Gastrocnemius medialis (tissue), 4 donors: ENCODE data around the gene CDH23. TPM values are rescaled to one million over a fixed set of nuclear protein-coding genes. Genes with fewer than 3 reads are reported as not detected.

Experiments used
- ATAC-seq, 2 donors: fragments of 150-250 bp; one replicate each; pipeline ENCODE4 v1.9.1; 2016
- DNase-seq, 2 donors: peaks; one replicate each; pipeline ENCODE4 v3.0.0-alpha.2; 2019
- H3K27ac ChIP-seq, 4 donors: fragments of 200-600 bp; sonication (generic); 1 replicate in 1 of 4; 2 replicates in 3 of 4; pipeline ENCODE4 v1.5.1; 2016 to 2018; ENCODE audit warnings: mild to moderate bottlenecking in 2 of 4, moderate library complexity in 1 of 4
- H3K27me3 ChIP-seq, 3 donors: fragments of 200-600 bp; sonication (generic) in 2 of 3; 1 replicate in 1 of 3; 2 replicates in 2 of 3; pipeline versions ENCODE4 v1.5.1 to v1.6.0; 2016 to 2019; ENCODE audit warnings: mild to moderate bottlenecking in 1 of 3, moderate library complexity in 1 of 3
- H3K36me3 ChIP-seq, 2 donors: fragments of 200-600 bp; sonication (generic) in 1 of 2; one replicate each; pipeline ENCODE4 v1.5.1; 2017 to 2018
- H3K4me1 ChIP-seq, 2 donors: fragments of 200-600 bp; sonication (generic) in 1 of 2; one replicate each; pipeline ENCODE4 v1.5.1; 2016 to 2017; ENCODE audit warnings: mild to moderate bottlenecking in 2 of 2
- H3K4me3 ChIP-seq, 4 donors: fragments of 200-600 bp; sonication (generic) in 3 of 4; 1 replicate in 1 of 4; 2 replicates in 3 of 4; pipeline ENCODE4 v1.5.1; 2016 to 2019; ENCODE audit warnings: mild to moderate bottlenecking in 2 of 4
- H3K9me3 ChIP-seq, 3 donors: fragments of 200-600 bp; sonication (generic) in 2 of 3; 1 replicate in 1 of 3; 2 replicates in 2 of 3; pipeline ENCODE4 v1.5.1; 2016 to 2019
- POLR2A ChIP-seq, 2 donors: fragments of 450-650 bp; IDR thresholded peaks; one replicate each; pipeline ENCODE4 v1.6.1; 2017; ENCODE audit warnings: antibody characterized with exemption in 2 of 2, mild to moderate bottlenecking in 2 of 2, moderate library complexity in 2 of 2
- in situ Hi-C, 4 donors: fragments of 200-750 bp; cut with MboI; loops; one replicate each; pipeline versions ENCODE4 v1.15.0 to v1.8.0; 2017; ENCODE audit warnings: low sequenced_read_pairs in 4 of 4
- intact Hi-C: fragments of 100-400 bp; cut with DNase I; formaldehyde crosslinking; loops from one replicate; pipeline ENCODE4 v1.15.1; 2023; ENCODE audit warnings: low total_unique reads
- total RNA-seq, 4 donors: library from RNA; depleted of rRNA; stranded (reverse); fragments of >200 nt; gene quantifications; one replicate each; pipeline versions ENCODE4 v1.1.0 to v1.2.3, GENCODE V29; 2016
- TF ChIP-seq, protein P1 (sequence below), 5 experiments: fragments of 450-650 bp in 3 of 5; fragments of 200-600 bp in 2 of 5; sonication (generic) in 2 of 5; IDR thresholded peaks in 4 of 5; conservative IDR thresholded peaks in 1 of 5; 1 replicate in 4 of 5; 2 replicates in 1 of 5; pipeline ENCODE4 v1.5.1; 2016 to 2019; ENCODE audit warnings: antibody characterized with exemption in 5 of 5, mild to moderate bottlenecking in 3 of 5, moderate library complexity in 3 of 5

Gene CDH23
- total RNA-seq, 4 donors from 2014 or later: 0.53 to 1.8 (median 1.2) TPM

DNA sequence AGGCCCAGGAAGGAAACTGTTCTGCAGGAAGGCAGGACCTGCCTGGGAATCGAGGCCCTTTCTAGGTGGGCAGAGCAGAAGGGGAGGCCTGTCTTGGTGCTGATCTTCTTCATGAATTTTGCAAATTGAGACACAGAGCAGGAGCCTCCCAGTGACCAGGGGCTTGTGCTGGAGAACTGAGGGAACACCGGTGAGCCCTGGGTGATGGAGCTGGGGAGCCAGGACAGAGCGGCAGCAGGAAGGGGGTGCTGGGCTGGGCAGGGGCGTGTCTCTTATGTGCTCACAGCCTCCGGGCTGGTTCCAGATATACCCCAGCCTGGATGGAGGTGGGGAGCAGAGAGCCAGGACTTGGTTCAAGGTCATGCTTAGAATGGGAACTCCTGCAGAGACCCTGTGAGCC is 182.9 kb downstream of the CDH23 start:
- Histone ChIP-seq H3K4me3 (no peak overlapping the region), H3K9me3 (no peaks in the 10 kb centered on the region), H3K4me1 (peaks cover 8 to 17% of the 10 kb centered on the region in 2 donors), H3K27ac (no peak overlapping the region), H3K27me3 (no peaks in the 10 kb centered on the region), H3K36me3 (no peaks in the 10 kb centered on the region)
- in situ Hi-C loops (loop anchor here in 1 of 4 donors (10.0 kb wide), 1 partner anchor 265 kb away; the partner anchor contains the start of gene SLC29A3), intact Hi-C loops (no loop called here)
- no peak for DNase-seq
- no peak for ATAC-seq
- no peak for TF ChIP-seq POLR2A (IDR thresholded peaks at IDR 0.05)
- TF ChIP-seq, protein P1, sequence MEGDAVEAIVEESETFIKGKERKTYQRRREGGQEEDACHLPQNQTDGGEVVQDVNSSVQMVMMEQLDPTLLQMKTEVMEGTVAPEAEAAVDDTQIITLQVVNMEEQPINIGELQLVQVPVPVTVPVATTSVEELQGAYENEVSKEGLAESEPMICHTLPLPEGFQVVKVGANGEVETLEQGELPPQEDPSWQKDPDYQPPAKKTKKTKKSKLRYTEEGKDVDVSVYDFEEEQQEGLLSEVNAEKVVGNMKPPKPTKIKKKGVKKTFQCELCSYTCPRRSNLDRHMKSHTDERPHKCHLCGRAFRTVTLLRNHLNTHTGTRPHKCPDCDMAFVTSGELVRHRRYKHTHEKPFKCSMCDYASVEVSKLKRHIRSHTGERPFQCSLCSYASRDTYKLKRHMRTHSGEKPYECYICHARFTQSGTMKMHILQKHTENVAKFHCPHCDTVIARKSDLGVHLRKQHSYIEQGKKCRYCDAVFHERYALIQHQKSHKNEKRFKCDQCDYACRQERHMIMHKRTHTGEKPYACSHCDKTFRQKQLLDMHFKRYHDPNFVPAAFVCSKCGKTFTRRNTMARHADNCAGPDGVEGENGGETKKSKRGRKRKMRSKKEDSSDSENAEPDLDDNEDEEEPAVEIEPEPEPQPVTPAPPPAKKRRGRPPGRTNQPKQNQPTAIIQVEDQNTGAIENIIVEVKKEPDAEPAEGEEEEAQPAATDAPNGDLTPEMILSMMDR (IDR thresholded peaks at IDR 0.05 in 4 of 5, conservative IDR thresholded peaks at IDR 0.05 in 1 of 5): no peak

DNA sequence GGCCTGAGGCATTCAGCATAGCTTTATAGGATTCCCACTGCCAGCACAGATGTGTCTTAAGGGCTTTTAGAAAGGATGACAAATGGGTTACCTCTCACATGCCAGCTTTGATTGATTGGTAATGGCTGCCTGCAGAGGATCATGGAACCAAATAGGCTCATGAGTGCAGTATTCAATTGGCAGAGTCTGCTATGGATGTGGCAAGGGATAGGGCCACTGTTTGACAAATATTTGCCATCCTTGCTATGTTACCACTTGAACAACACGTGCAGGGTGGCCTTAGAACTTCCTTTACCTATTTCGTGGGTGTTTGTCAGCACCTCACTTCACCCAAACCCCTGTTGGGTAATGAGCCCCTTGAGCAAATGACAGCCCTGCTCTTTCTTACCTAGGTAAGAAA is 183.7 kb downstream of the CDH23 start:
- ATAC-seq (no peak), DNase-seq (no peak)
- H3K4me3 ChIP-seq: no peak overlapping the region
- no peaks in the 10 kb centered on the region for H3K9me3 ChIP-seq
- in situ Hi-C loops: no loop called here
- H3K27ac ChIP-seq: no peak overlapping the region
- intact Hi-C loops: no loop called here
- H3K4me1 ChIP-seq: peaks cover 7 to 12% of the 10 kb centered on the region in 2 donors
- no peaks in the 10 kb centered on the region for H3K27me3 ChIP-seq
- TF ChIP-seq, protein P1 (IDR thresholded peaks at IDR 0.05 in 4 of 5, conservative IDR thresholded peaks at IDR 0.05 in 1 of 5): no peak
- TF ChIP-seq POLR2A (IDR thresholded peaks at IDR 0.05): no peak
- no peaks in the 10 kb centered on the region for H3K36me3 ChIP-seq

DNA sequence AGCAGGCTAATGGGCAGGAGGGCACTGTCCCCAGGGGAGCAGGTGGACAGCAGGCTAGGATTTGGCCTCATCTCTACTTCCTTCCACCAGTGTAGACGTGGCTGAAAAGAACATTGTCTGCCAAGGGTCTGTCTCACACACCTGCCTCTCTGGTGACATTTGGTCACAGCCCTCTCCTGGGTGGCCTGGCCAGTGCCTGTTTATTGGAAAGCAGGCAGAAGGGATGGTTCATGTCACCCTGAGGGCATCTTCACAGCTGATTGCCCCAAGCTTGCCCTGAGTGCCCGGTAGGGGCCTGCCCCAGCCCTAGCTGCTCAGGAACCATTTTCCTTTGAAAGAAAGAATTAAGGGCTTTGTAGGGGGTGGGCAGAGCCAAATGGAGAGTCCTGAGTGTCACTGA is 184.2 kb downstream of the CDH23 start:
- intact Hi-C loops (no loop called here), in situ Hi-C loops (no loop called here)
- no peak overlapping the region for H3K4me3 ChIP-seq
- H3K36me3 ChIP-seq: no peaks in the 10 kb centered on the region
- TF ChIP-seq, protein P1 (IDR thresholded peaks at IDR 0.05 in 4 of 5, conservative IDR thresholded peaks at IDR 0.05 in 1 of 5): no peak
- no peak for TF ChIP-seq POLR2A (IDR thresholded peaks at IDR 0.05)
- H3K4me1 ChIP-seq: peaks cover 2 to 6% of the 10 kb centered on the region in 2 donors
- H3K27me3 ChIP-seq: no peaks in the 10 kb centered on the region
- DNase-seq (no peak), ATAC-seq (no peak)
- H3K9me3 ChIP-seq: no peaks in the 10 kb centered on the region
- no peak overlapping the region for H3K27ac ChIP-seq

DNA sequence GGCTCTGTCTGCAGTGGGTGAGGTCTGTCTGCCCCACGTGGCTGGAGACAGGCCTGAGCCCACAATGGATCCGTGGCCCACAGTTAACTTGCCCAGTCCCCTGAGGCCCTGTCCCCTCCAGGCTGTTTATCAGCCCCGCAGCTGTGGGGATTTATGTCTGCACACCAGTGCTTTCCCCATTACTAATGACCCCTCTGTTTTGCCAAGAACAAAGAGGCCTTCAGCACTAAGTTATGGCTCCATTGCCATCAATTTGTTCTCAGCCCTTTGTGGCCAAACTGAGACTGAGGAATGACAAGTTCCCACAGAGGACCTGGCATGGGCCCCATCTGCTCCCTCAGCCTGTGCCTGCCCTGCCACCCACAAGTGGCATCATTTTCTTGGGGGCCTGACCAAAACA is 184.7 kb downstream of the CDH23 start:
- peaks cover 0 to 2% of the 10 kb centered on the region in 2 donors for H3K4me1 ChIP-seq
- H3K9me3 ChIP-seq: no peaks in the 10 kb centered on the region
- H3K27me3 ChIP-seq: no peaks in the 10 kb centered on the region
- in situ Hi-C loops (no loop called here), intact Hi-C loops (no loop called here)
- no peaks in the 10 kb centered on the region for H3K36me3 ChIP-seq
- ATAC-seq (no peak), DNase-seq (no peak)
- H3K27ac ChIP-seq: no peak overlapping the region
- no peak for TF ChIP-seq POLR2A (IDR thresholded peaks at IDR 0.05)
- TF ChIP-seq, protein P1 (IDR thresholded peaks at IDR 0.05 in 4 of 5, conservative IDR thresholded peaks at IDR 0.05 in 1 of 5): no peak
- no peak overlapping the region for H3K4me3 ChIP-seq

DNA sequence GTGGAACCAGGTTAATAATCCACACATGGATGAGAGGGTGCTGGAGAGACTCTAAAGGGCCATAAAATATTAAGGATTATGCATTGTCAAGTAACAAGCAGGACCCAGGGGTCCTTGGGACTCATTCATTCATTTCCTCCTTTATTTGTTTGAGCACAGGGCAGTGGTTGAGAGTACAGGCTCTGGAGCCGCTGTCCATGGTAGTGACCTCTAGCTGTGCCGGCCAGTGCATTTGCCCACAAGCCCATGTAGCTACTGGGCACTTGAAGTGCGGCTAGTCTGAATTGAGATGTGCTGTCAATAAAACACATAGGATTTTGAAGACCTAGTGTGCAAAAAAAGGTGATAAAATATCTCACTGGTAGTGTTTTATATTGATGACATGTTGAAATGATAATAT is 185.3 kb downstream of the CDH23 start:
- DNase-seq (no peak), ATAC-seq (no peak)
- Histone ChIP-seq H3K27me3 (no peaks in the 10 kb centered on the region), H3K27ac (no peak overlapping the region), H3K9me3 (no peaks in the 10 kb centered on the region), H3K4me1 (no peaks in the 10 kb centered on the region), H3K36me3 (no peaks in the 10 kb centered on the region), H3K4me3 (no peak overlapping the region)
- no peak for TF ChIP-seq POLR2A (IDR thresholded peaks at IDR 0.05)
- TF ChIP-seq, protein P1 (IDR thresholded peaks at IDR 0.05 in 4 of 5, conservative IDR thresholded peaks at IDR 0.05 in 1 of 5): no peak
- intact Hi-C loops: no loop called here
- in situ Hi-C loops: no loop called here
